AG04450 (cell line): ENCODE results near the gene PTPRJ. TPM values are rescaled to one million over a fixed set of nuclear protein-coding genes. Genes with fewer than 3 reads are reported as not detected.
A peak's percentile ranks its signal among the peaks of the same experiment; 100 is the strongest.

Experiments
- CTCF ChIA-PET: fragments of 300-600, 350-600 bp; formaldehyde crosslinking; extraction: SDS; loops from one replicate; lab custom pipeline; 2022; ENCODE audit warnings: antibody characterized with exemption, inconsistent platforms; lab: Charles Lee
- POLR2A ChIA-PET: fragments of 350-600 bp; formaldehyde crosslinking; extraction: SDS; loops from one replicate; lab custom pipeline; 2021; ENCODE audit warnings: antibody characterized with exemption, inconsistent platforms; lab: Yijun Ruan, JAX
- DNase-seq: peaks from one replicate; pipeline ENCODE4 v3.0.0-alpha.2; 2011; ENCODE audit warnings: low read depth, low spot score
- H3K27ac ChIP-seq: one replicate; pipeline ENCODE4 v1.5.1; 2012; ENCODE audit warnings: low read depth, low read length, control low read depth
- H3K27me3 ChIP-seq: one replicate; pipeline ENCODE4 v1.6.0; 2012; ENCODE audit warnings: low read length; ENCODE audit not compliant: control insufficient read depth, insufficient read depth
- H3K4me3 ChIP-seq: 2 replicates; pipeline ENCODE4 v1.5.1; 2011; ENCODE audit warnings: mild to moderate bottlenecking, low read depth, low read length, control low read depth
- H3K9me3 ChIP-seq: 2 replicates; pipeline ENCODE4 v1.5.1; 2012; ENCODE audit warnings: low read length; ENCODE audit not compliant: control insufficient read depth, insufficient read depth
- polyA plus RNA-seq: library from polyadenylated mRNA; depleted of rRNA; stranded (reverse); fragments of >200 nt; gene quantifications from 2 replicates; pipeline ENCODE4 v1.2.3, GENCODE V29; 2011
- TF ChIP-seq, protein P1 (sequence below): IDR thresholded peaks from 2 replicates; pipeline ENCODE4 v1.5.1; 2011; ENCODE audit warnings: low read depth, low read length, control low read depth, inconsistent platforms

PTPRJ gene
- polyA plus RNA-seq, 1 experiment, result 5.2 TPM

DNA sequence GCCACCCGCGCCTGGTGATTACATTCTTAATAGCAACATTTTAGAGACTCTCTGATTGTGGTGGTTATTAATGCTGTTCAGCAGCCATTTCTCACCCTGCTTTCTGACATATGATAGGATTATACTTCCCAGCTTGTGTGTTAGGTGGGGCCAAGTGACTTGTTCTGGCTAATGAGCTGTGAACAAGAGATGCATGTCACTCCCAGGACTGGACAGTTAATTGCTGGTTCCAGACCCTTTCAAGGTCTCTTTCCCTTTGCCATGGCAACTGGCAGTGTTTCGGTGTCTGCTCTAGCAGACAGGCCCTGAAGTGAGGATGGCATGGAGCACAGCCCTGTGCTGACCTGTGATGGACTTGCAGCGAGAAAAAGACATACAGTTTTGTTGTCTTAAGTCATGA is 8.9 kb upstream of the PTPRJ start:
- POLR2A ChIA-PET, result no interaction called here

DNA sequence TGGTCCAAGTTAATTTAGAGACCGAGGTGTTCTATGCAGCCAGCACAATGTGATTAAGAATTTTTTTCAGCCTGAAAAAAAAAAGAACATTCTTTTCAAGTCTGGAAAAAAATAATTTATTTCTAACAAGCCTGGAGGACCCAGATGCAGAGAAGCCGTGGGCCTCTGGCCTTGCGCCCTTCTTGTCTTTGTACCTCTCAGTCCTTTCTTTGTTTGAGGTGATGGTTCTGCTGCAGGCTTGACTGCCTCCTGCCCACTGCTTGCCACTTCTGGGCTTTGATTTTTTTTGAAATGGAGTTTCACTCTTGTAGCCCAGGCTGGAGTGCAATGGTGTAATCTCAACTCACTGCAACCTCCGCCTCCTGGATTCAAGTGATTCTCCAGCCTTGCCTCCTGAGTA is 7.2 kb upstream of the PTPRJ start:
- CTCF ChIA-PET, result interaction anchor here (1.1 to 1.8 kb wide), 3 partner anchors 38 to 136 kb away, joined by 3 to 4 read pairs (median 4); no protein-coding TSS in a partner anchor
- H3K9me3 ChIP-seq, result no peaks in the 10 kb centered on the region
- TF ChIP-seq, protein P1, sequence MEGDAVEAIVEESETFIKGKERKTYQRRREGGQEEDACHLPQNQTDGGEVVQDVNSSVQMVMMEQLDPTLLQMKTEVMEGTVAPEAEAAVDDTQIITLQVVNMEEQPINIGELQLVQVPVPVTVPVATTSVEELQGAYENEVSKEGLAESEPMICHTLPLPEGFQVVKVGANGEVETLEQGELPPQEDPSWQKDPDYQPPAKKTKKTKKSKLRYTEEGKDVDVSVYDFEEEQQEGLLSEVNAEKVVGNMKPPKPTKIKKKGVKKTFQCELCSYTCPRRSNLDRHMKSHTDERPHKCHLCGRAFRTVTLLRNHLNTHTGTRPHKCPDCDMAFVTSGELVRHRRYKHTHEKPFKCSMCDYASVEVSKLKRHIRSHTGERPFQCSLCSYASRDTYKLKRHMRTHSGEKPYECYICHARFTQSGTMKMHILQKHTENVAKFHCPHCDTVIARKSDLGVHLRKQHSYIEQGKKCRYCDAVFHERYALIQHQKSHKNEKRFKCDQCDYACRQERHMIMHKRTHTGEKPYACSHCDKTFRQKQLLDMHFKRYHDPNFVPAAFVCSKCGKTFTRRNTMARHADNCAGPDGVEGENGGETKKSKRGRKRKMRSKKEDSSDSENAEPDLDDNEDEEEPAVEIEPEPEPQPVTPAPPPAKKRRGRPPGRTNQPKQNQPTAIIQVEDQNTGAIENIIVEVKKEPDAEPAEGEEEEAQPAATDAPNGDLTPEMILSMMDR, result no peak
- H3K27ac ChIP-seq, result peak overlapping the region; percentile 92
- no peaks in the 10 kb centered on the region for H3K27me3 ChIP-seq
- DNase-seq, result no peak
- POLR2A ChIA-PET, result interaction anchor here (1.6 kb wide), 2 partner anchors 26 to 79 kb away, joined by 10 to 20 read pairs; no protein-coding TSS in a partner anchor
- H3K4me3 ChIP-seq, result no peak overlapping the region

More for the DNA sequence above, 8.9 kb upstream of the PTPRJ start:
- TF ChIP-seq, protein P1, result no peak
- Histone ChIP-seq H3K27ac (no peak overlapping the region), H3K27me3 (no peaks in the 10 kb centered on the region), H3K9me3 (no peaks in the 10 kb centered on the region), H3K4me3 (no peak overlapping the region)
- CTCF ChIA-PET, result no interaction called here
- no peak for DNase-seq

- Histone ChIP-seq H3K9me3 (no peaks in the 10 kb centered on the region; the same call in 1 of the 2 replicates), H3K27me3 (no peaks in the 10 kb centered on the region), H3K27ac (no peak overlapping the region), H3K4me3 (no peak overlapping the region)
- ChIA-PET CTCF (interaction anchor here (1.1 to 1.2 kb wide), 3 partner anchors 42 to 130 kb away, joined by 4 to 7 read pairs (median 6); no protein-coding TSS in a partner anchor), POLR2A (interaction anchor here (1.7 kb wide), 1 partner anchor 53 kb away, joined by 5 read pairs; no protein-coding TSS in a partner anchor)
- TF ChIP-seq, protein P1, result no peak
- no peak for DNase-seq
Measured at GRCh38 chr11:47976931-47977330, 3.4 kb upstream of the PTPRJ start.

GRCh38 chr11:47977623-47978022 is 2.7 kb upstream of the PTPRJ start:
- TF ChIP-seq, protein P1, result no peak
- no peak for DNase-seq
- CTCF ChIA-PET, result interaction anchor here (1.1 to 1.2 kb wide), 3 partner anchors 43 to 129 kb away, joined by 4 to 7 read pairs (median 6); no protein-coding TSS in a partner anchor

More at GRCh38 chr11:47977623-47978022, 2.7 kb upstream of the PTPRJ start:
- H3K9me3 ChIP-seq, result no peaks in the 10 kb centered on the region; the same call in 1 of the 2 replicates
- no peak overlapping the region for H3K4me3 ChIP-seq
- no peaks in the 10 kb centered on the region for H3K27me3 ChIP-seq
- no peak overlapping the region for H3K27ac ChIP-seq
- POLR2A ChIA-PET, result interaction anchor here (0.6 to 1.7 kb wide), 3 partner anchors 31 to 1040 kb away, joined by 3 to 6 read pairs (median 5); no protein-coding TSS in a partner anchor
